Activated naive CD4-positive, alpha-beta T cell treated with anti-CD3 and anti-CD28 coated beads, Interleukin-2, amount 50 U/mL, for 72 hours (primary cell): ENCODE results near the gene DCDC2C. TPM values are rescaled to one million over a fixed set of nuclear protein-coding genes. Genes with fewer than 3 reads are reported as not detected.
"Not testable (repeated sequence)": the region's sequence is repeated elsewhere in the genome, so short reads cannot be mapped to it uniquely, and the experiment has no call there.

ENCODE experiments used
- ATAC-seq, 2 donors: fragments of 150-1000 bp; cut with Tn5 transposase; 2 replicates each; pipeline ENCODE4 v1.10.0; 2021; ENCODE audit warnings: mild to moderate bottlenecking in 2 of 2, moderate library complexity in 2 of 2
- DNase-seq, 2 donors: peaks; one replicate each; pipeline ENCODE4 v3.0.0; 2021 to 2022; ENCODE audit warnings: low spot score in 2 of 2
- H3K27ac Mint-ChIP-seq, 2 donors: one replicate each; pipeline ENCODE4 v1.8.0; 2022; ENCODE audit warnings: mild to moderate bottlenecking in 2 of 2, mixed read lengths in 2 of 2
- H3K36me3 Mint-ChIP-seq, 2 donors: one replicate each; pipeline ENCODE4 v1.8.0; 2022; ENCODE audit warnings: mixed read lengths in 2 of 2
- H3K9me3 Mint-ChIP-seq, 2 donors: one replicate each; pipeline ENCODE4 v1.8.0; 2022; ENCODE audit warnings: mixed read lengths in 2 of 2
- total RNA-seq, 2 donors: library from RNA; stranded (reverse); gene quantifications; one replicate each; pipeline ENCODE4 v1.2.3, GENCODE V29; 2022

Gene DCDC2C
- not detected for total RNA-seq

- no peak within 1 kb of the TSS for H3K27ac Mint-ChIP-seq
- DNase-seq (no peak), ATAC-seq (no peak)
- peaks cover 0 to 4% of the 10 kb centered on the region in 2 donors for H3K9me3 Mint-ChIP-seq
- H3K36me3 Mint-ChIP-seq, result peaks cover 5 to 6% of the 10 kb centered on the region in 2 donors
Measured at GRCh38 chr2:3703236-3703756, at the start of gene DCDC2C. DCDC2C (plus strand) TSS chr2:3703575; CDS start chr2:3703752, 177 bp downstream.

GRCh38 chr2:3654011-3654410, 49.4 kb upstream of the DCDC2C start:
- Mint-ChIP-seq H3K9me3 (no peaks in the 10 kb centered on the region), H3K36me3 (no peaks in the 10 kb centered on the region), H3K27ac (peak overlapping the region in 1 of 2 donors; percentile 63)
- DNase-seq (no peak), ATAC-seq (no peak)

- no peaks in the 10 kb centered on the region for H3K36me3 Mint-ChIP-seq
- no peak overlapping the region for H3K27ac Mint-ChIP-seq
- DNase-seq (no peak), ATAC-seq (no peak)
- no peaks in the 10 kb centered on the region for H3K9me3 Mint-ChIP-seq
Measured at GRCh38 chr2:3654531-3655225, 48.7 kb upstream of the DCDC2C start.

- ATAC-seq (no peak), DNase-seq (no peak)
- Mint-ChIP-seq H3K27ac (no peak overlapping the region), H3K9me3 (no peaks in the 10 kb centered on the region), H3K36me3 (no peaks in the 10 kb centered on the region)
Measured at GRCh38 chr2:3655871-3656761, 47.3 kb upstream of the DCDC2C start.

GRCh38 chr2:3656762-3657721, 46.3 kb upstream of the DCDC2C start:
- DNase-seq, result no peak
- H3K27ac Mint-ChIP-seq, result no peak overlapping the region
- ATAC-seq, result no peak
- H3K36me3 Mint-ChIP-seq, result no peaks in the 10 kb centered on the region
- no peaks in the 10 kb centered on the region for H3K9me3 Mint-ChIP-seq

- H3K9me3 Mint-ChIP-seq, result no peaks in the 10 kb centered on the region
- H3K36me3 Mint-ChIP-seq, result no peaks in the 10 kb centered on the region
- no peak within 1 kb of the TSS for H3K27ac Mint-ChIP-seq
- DNase-seq (no peak), ATAC-seq (no peak)
Measured at GRCh38 chr2:3657881-3658280, 45.5 kb upstream of the DCDC2C start, which contains the start of gene ALLC. ALLC (plus strand) TSS chr2:3658200; CDS start chr2:3671158, 12,958 bp downstream.

- Mint-ChIP-seq H3K9me3 (no peaks in the 10 kb centered on the region), H3K36me3 (no peaks in the 10 kb centered on the region), H3K27ac (no peak overlapping the region)
- no peak for DNase-seq
- ATAC-seq, result no peak
Measured at GRCh38 chr2:3659447-3660432, 43.6 kb upstream of the DCDC2C start.

GRCh38 chr2:3660640-3661039, 42.7 kb upstream of the DCDC2C start:
- not testable (repeated sequence) for H3K36me3 Mint-ChIP-seq, ATAC-seq, H3K27ac Mint-ChIP-seq, H3K9me3 Mint-ChIP-seq, DNase-seq

GRCh38 chr2:3661149-3661660, 42.2 kb upstream of the DCDC2C start:
- H3K27ac Mint-ChIP-seq, result no peak overlapping the region
- ATAC-seq (no peak), DNase-seq (no peak)
- no peaks in the 10 kb centered on the region for H3K9me3 Mint-ChIP-seq
- H3K36me3 Mint-ChIP-seq, result no peaks in the 10 kb centered on the region

GRCh38 chr2:3662239-3662638, 41.1 kb upstream of the DCDC2C start:
- H3K36me3 Mint-ChIP-seq, result no peaks in the 10 kb centered on the region
- ATAC-seq (no peak), DNase-seq (no peak)
- H3K27ac Mint-ChIP-seq, result no peak overlapping the region
- H3K9me3 Mint-ChIP-seq, result no peaks in the 10 kb centered on the region

- DNase-seq (no peak), ATAC-seq (no peak)
- H3K27ac Mint-ChIP-seq, result no peak overlapping the region
Measured at GRCh38 chr2:3664118-3664517, 39.3 kb upstream of the DCDC2C start.

GRCh38 chr2:3664925-3665324, 38.5 kb upstream of the DCDC2C start:
- H3K9me3 Mint-ChIP-seq, result no peaks in the 10 kb centered on the region
- no peak for ATAC-seq
- peak in 1 of 2 donors; percentile 18 for DNase-seq
- H3K27ac Mint-ChIP-seq, result no peak overlapping the region
- H3K36me3 Mint-ChIP-seq, result no peaks in the 10 kb centered on the region

More at GRCh38 chr2:3664118-3664517, 39.3 kb upstream of the DCDC2C start:
- no peaks in the 10 kb centered on the region for H3K36me3 Mint-ChIP-seq
- no peaks in the 10 kb centered on the region for H3K9me3 Mint-ChIP-seq

- H3K27ac Mint-ChIP-seq, result no peak overlapping the region
- ATAC-seq, result no peak
- no peaks in the 10 kb centered on the region for H3K9me3 Mint-ChIP-seq
- no peaks in the 10 kb centered on the region for H3K36me3 Mint-ChIP-seq
- DNase-seq, result peak in 1 of 2 donors; percentile 37
Measured at GRCh38 chr2:3665886-3666612, 37.3 kb upstream of the DCDC2C start.

- no peak overlapping the region for H3K27ac Mint-ChIP-seq
- ATAC-seq (no peak), DNase-seq (peak in 1 of 2 donors; percentile 35)
- no peaks in the 10 kb centered on the region for H3K36me3 Mint-ChIP-seq
- H3K9me3 Mint-ChIP-seq, result no peaks in the 10 kb centered on the region
Measured at GRCh38 chr2:3666613-3666975, 36.8 kb upstream of the DCDC2C start.
